T-helper 2 cell (primary cell): Measurements from ENCODE around the gene CPEB2.
A peak's percentile ranks its signal among the peaks of the same experiment; 100 is the strongest.

Experiments
- DNase-seq, 5 experiments: peaks; one replicate each; pipeline versions ENCODE4 v3.0.0 to v3.0.0-alpha.2; 2012 to 2022

The CPEB2 gene

DNA sequence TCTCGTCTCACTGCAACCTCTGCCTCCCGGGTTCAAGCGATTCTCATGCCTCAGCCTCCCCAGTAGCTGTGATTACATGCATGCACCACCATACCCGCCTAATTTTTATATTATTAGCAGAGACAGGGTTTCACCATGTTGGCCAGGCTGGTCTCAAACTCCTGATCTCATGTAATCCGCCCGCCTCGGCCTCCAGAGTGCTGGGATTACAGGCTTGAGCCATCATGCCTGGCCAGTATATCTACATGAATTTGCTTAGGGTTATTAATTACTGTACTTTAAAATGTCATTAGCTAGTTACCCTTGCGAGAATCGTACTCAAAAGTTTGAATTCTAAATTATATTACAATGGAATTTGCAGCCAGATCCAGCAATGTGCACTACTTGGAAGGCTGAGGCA lies 8.9 kb downstream of the CPEB2 start:
- DNase-seq = no peak

DNA sequence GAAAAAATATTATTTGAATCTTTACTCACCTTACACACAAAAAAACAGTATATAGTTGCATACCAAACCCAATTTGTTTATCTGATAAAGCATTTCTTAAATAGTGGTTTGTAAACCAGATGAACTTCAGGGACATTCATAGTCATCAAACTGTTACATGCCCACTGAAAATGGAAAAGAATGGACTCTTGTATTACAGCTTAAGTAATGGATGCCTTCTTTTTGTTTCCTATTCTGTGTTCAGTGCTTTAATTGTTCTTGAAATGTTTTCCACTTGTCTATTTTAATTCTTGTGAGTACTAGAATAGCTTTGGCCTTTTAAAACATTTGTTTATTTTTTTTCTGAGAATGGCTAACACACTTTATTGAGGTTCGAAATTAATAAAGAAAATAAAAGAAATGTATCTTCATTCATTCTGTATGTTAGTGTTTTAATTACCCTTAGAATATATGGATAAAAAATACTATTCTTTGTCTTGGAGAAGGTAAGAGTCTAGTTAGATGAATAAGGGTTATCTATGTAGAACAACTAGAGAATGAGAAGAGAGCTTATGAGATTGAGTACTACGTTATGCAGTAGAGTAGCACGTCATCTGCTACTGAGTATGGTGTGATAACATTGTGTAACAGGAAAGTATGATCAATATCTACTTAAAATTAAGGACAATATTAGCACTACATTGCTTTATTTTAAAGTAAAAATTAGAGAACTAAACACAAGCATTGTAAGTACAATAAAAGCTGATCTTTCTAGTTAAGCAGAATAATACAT lies 9.9 kb downstream of the CPEB2 start:
- DNase-seq = no peak

DNA sequence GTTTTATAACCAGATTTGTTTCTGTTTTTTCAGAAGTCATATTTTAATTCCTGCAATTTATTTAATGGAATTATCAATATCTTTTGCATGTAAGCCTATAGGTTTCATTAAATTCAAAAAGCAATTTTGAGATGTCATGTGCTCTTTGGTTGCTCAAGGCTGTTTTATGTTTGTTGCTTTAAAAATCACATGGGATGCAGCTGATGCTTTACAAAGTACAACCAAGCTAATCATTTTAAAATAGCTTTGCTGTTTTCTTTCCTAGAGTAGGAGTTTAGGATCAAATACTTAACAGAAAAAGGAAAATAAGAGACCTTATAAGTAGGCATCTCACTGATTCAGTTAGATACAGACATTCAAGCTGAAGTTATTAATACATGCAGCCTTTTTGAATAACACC lies 11.3 kb downstream of the CPEB2 start:
- DNase-seq = no peak

DNA sequence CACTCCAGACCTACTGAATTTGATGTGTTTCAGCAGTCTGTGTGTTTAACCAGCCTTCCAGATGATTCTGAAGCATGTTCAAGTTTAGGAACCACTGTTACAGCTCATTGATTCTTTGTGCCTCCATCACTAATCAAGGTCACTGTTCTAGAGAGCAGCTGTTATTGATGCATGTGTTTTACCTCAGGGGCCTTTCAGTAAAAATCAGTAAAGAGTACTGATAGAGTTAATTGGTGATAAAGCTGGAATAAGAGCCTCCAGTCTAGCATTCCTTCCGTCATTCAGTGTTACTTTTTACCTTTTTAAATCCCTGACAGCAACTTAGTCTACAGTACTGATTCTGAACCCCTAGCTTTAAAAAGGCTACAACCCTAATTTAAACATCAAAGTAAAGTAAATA lies 12.9 kb downstream of the CPEB2 start:
- DNase-seq = no peak

DNA sequence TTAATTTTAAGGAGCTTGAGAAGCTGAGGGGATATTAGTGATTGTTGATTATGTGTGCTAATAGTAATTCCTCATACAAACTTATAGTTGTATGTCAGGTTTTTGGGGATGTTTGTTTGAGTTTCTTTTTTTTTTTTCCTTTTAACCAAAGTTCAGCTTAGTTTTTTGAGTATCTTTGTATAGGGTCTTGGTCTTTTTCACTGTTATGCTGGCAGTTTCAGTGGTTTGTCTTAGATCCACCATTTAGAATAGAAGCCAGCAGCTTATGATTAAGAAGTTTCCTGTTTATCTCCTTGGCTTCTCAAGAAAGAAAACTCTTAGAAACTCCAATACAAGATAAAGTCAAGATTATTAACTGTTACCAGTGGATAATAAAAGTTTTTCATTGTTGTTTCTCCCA lies 16.1 kb downstream of the CPEB2 start:
- DNase-seq = peak in 1 of 5 experiments; percentile 52

DNA sequence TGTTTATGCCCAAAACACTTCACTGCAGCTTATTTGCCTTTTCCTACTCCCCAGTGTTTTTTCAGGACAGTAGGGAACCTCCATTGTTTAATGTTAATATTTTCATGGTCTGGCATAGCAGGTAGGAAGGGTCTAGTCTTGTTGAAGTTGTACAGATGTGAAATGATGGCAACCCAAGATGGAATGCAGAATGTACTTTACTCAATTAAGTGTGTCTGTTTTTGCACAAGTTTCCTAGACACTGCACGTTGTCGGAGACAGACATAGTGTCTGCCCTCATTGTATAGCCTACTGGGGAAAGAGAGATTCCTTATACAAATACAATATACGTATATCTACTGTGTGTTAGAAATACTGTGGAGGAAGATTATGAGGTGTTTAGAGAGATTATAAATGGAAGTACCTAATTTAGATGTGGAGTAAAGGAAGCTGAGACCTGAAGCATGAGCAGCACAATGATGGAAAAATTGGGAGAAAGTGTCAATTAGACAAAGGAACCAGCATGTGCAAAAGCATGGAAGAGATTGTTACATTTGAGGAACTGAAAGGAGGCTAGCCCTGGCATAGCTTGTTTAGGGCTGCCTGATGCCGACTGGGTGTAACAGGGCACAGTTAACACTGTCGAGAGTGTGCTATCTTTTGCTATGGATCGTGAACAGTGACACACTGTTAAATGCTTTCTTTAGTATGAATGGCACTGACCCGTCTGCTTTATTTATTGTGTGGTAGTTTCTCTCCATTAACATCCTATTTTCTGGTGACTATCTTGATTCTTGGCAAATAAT lies 18.4 kb downstream of the CPEB2 start:
- DNase-seq = no peak

DNA sequence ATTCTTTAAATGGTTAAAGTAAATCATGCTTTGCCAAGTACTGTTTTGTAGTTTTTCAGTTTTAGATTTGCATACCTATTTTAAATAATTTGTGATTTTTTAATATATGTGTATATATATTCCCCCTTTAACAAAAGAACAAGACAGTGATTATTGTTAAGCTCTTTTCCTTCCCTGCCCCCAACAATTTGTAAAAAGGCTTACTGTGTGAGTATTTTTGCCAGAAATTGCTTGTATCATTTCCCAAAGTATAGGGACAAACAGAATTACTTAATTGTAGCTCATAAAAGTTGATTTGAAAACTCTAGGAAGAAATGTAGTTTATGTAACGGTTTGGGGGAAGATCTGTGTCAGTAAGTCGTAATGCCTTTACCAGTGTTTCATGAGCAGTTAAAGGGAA lies 19.0 kb downstream of the CPEB2 start:
- DNase-seq = no peak

DNA sequence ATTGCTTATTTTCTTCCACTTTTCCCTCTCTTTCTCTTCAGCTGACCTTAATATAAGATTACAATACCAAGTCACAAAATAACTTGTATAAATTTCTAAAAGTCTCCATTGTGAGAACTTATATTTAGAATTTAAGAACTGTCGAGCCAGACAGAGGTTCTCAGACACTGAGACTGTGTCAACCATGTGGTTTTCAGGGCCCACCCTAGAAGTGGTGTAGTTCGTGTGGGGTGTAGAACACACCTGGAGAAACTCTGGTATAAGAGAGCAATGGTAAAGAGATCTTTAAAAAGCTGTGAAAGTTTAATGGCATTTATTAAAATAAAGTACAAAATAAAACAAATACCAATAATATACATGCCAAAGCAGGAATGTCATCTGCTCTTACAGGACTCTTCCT lies 19.7 kb downstream of the CPEB2 start:
- no peak for DNase-seq

DNA sequence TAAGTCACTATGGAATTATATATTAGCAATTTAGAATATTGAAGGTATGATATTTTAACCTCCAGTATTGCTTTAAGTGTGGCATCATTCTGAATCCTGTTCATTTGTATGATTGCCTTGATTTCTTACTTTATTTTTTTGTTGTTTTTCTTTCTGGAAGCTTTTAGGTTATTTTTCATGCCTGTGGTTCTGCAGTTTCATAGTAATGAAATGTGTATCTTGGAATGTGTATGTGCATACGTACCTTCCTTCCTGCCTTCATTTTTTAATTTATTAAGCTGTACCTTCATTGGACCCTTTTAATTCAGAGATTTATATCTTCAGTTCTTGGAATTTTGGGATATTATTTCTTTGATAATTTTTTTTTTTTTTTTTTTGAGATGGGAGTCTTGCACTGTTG lies 22.1 kb downstream of the CPEB2 start:
- DNase-seq = no peak

DNA sequence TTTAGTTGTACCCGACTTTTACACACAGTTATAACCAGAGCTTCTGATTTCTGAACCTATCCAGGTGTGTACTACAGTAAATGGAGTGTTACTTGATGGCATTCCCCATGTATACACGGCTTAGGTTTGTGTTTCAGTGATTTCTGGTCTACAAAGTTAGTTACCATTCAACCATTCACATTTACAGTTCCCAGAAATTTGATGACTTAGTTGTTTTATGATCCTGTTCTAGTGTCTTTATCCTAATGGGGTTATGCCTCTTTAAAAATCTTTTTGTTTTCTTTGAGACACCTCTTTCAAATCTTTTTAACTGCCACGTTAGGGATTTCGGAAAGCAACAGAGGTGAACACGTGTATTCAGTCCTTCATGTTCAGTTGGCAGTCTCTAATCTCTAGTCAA lies 23.4 kb downstream of the CPEB2 start:
- DNase-seq = no peak

DNA sequence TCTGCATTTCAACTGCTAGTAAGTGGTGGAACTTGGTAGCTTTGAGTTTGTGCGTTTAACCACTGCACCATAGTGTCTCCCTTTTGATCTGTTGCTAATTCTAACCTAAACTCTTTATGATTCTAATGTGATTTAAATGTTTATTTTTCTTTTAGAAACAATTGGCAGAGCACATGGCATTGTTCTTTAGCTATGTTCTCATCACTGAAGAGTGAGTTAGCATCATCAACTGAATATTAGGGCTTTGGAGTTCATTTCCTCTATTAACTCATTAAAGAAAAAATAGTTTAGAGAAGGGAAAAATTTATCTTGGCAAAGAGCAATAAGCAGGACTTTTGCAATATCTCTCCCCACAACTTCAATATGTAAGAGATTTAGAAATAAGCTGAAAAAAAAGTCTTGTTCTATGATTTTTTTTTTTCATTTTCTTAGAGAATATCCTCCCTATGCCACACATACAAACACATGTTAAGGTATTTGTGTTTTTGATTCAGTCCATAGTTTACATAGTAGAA lies 25.7 kb downstream of the CPEB2 start:
- no peak for DNase-seq

DNA sequence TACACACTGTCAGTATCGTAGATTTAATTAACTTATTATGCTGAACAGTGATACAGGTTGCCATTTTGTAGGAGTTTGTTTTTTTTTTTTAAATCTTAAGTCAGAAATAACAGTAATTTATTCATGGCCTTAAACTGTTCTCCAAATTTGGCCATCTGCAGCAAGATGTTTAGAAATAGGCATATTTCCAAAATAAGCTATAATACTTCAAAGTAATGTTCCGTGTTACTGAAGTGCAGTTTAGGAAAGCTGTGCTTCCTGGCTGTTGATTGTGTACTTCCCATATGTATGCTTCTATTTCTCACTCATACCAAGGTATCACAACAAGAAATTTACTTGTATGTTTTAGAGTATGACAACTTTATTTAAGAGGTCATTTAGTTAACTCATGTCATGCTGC lies 28.9 kb downstream of the CPEB2 start:
- DNase-seq = no peak

DNA sequence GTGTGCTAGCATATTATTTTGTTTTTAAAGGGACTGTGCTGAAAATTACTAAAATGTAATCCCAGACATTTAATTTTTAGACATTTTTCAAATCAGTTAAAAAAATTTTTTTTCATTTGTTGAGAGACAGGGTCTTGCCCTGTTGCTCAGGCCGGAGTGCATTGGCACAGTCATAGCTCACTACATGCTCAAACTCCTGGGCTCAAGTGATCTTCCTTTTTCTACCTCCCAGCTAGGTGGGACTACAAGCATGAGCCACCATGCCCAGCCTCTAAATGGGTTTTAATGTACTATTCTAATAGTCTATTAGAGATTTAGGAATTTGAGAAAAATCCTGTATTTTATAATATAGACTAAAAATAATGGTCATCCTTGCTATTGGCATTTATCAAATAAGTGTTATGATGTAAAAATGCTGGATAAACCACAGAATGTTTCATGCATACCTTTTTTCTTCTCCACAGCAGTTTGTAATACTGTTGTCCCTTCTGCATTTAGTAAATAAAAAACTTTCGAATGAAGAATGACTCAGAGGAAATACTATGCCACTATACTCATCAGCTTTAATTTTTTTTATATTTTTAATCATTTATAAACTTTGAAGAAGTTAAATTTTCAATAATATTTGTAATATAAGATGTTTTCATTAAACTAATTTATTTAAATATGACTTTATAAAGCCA lies 29.9 kb downstream of the CPEB2 start:
- no peak for DNase-seq

DNA sequence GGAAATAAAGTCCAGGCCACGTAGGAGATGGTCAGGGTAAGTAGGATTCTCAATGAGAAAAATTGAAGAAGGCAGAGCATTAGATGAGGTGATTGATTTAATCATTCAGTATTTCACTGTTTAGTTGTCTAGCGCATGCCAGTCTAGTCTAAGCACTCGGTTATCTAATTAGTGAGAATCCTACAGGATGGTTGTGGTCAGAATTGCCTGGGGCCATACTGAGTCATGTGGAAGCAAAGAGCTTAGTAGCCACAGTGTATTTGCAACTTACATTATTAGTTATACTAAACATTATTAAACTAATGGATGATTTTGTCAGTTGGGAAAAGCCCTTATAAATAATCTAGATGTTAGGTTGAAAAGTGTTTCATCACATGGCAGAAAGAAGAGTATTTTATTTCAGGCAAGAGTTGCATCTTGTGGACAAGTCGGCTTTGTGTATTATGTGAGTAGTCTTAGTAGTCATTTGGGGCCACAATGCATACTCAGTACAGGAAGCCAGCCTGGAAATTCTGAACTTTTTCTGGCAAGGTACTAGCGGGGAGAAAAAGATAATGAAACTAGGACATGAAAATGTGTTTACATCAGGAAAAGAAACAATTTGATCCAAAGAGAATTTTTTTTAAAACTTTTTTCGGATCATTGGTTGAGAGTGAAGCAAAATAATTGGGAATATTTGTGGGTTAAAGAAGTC lies 31.9 kb downstream of the CPEB2 start:
- DNase-seq = peak in 1 of 5 experiments; percentile 2

DNA sequence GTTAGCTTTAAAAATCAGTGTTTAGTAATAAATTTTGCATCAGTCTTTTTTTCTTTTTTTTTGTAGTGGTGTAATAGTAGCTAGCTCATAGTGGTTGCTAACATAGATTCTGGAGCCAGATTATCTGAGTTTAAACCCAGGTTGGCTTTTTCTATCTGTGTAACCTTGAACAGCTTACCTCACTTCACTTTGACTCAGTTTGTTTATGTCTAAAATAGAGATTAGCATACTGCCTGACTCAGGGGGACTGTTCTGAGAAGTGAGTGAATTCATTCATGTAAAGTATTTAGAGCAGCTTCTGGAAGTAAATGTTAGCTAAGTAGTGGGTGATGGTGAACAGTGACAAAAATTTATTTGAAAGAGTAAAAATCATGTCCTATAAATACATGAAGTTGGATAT lies 32.9 kb downstream of the CPEB2 start:
- peak in 1 of 5 experiments; percentile 68 for DNase-seq

DNA sequence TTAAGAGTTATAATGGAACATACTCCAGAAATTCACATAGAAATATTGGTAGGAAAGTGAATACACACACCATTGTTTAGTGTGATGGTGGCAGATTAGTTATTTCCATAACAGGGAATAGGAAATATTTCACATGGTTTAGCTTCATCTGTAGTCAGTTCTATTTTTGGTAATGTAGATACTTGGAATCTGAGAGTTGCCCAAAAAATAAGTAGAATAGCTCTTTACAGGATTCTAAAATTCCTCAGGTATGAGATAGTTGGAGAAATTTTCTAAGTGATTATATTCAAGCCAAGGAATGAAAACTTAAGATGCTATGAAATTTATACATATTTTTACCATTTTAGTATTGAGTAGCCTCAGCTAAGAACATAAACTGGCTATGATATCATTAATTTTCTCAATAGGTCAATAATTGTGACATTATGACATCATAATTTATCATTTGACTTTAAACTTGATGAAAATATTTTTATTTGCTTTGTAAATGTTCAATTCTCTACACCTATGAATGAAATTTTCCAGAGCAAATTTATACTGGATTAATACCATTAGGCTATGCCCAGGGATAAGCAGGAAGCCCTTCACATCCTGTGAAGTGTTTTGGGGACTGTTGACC lies 35.8 kb downstream of the CPEB2 start:
- no peak for DNase-seq

DNA sequence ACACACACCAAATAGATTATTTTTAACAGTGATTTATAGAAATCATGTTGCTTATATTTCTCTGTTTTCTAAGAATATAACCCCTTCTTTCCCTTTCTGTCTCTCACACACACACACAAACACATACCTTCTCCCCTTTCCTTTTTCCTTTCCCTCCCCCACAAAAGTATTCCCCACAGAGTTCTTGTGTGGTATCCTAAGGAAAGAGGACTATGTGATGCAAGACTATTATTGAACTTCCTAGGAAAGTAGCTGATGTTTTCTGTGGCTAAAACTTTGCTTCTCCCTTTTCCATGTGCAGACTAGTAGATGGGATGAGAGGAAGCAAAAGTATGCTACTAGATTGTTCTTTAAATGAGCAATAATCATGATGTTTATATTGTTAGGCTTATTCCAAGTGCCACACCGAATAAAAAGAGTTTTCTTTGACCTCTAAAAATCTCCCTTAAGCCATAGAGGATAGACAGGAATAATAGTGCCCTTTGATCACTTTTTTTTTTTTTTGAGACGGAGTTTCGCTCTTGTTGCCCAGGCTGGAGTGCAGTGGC lies 38.7 kb downstream of the CPEB2 start:
- DNase-seq = no peak

DNA sequence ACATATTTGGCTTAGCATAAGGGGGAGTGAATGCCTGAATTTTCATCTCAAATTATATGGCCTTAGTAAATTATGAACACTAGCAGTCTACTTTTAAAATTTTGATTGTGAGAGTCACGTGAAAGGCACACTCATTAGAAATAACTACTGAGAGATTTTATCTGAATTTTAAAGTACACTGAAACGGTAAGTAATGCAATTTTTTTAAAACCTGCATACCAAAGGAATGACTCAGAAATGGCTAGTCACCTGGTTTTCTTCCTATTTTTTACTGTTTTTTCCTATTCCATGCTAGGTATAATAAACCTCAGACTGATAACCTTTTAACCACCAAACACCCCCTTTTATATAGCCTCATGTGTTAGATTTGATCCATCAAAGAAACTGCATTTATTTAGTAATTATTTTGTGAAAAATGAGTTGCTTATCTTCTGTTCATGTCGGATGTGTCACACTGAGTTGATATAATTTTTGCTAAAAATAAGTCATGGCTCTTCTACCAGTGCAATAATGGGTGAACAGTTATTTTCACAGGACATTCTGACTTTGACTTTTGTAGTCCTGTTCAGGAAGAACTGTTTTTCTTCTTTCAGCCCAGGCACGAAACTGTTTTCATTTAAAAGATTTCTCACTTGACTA lies 40.4 kb downstream of the CPEB2 start:
- DNase-seq = no peak

DNA sequence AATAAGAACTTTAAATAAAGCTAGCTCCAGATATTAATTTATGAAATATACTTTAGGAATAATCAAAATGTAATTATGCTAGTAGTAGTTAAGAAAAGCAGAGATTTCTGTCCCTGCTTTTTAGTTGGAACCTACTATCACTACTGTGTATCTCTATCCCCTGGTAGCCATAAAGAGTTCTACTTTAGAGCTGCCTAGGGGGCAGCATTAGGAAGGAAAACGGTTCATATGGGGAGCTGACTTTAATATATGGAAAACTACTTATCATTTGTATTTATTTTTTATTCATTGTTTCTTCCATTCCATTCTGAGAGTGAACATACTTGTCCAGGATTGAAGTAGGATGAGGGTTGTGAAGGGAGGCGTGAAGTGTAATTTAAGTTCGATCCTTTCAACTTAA lies 40.9 kb downstream of the CPEB2 start:
- DNase-seq = no peak

DNA sequence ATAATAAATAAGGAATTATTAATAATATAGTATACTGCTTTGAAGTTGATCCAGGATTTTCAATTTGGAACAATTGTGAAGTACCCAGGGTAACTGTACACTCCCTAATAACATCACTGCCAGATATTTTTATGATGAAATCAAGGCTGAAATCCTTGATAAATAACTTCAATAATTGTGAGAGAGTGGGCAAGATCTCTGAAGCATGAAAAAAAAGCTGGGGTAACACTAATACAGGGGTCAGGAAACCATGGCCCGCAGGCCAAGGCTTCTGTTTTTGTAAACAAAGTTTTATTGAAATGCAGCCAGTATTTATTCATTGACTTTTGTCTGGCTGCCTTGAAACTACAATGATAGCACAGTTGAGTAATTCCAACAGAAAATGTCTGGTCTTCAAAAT lies 41.6 kb downstream of the CPEB2 start:
- no peak for DNase-seq

DNA sequence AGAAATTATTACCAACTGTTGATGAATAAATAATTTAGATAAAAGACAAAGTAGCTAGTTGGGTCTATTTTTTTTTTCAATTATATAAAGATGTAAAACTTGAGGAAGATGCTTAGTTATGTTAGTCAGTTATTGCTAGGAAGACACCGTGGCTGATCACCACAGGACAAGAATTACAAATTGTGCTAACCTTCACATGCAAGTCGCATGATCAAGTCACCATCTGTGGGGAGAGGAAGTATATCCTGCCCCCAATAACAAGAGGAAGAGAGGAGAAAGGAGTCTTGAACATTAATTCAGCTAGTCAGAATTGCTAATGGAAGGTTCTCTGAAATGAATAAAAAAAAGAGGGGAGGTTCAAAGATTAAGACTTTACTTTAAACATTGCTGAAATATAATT lies 52.3 kb downstream of the CPEB2 start:
- DNase-seq = peak in 1 of 5 experiments; percentile 33

DNA sequence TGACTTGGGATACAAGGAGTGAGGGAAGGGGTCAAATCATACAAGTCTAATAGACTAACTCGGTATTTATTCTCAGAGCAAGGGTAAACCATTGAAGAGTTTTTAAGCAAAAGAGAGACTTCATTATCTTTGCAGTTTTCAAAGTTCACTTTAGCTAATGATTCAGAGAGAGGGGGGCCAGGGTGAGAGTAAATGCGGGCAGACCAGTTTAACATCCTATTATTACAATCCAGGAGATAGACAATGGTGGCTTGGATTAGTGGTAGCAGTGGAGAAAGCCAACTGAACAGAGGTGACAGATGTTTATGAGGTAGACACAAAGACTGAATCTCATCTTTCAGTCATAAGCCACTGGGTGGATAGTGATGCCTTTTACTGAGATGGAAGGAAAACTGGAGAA lies 57.9 kb downstream of the CPEB2 start:
- no peak for DNase-seq
